Measurements from ENCODE around the gene NTNG2. TPM values are rescaled to one million over a fixed set of nuclear protein-coding genes. Genes with fewer than 3 reads are reported as not detected.
A peak's percentile ranks its signal among the peaks of the same experiment; 100 is the strongest.

NTNG2 gene
- polyA plus RNA-seq, 6 donors from 2014 or later = 0.35 to 4.0 (median 1.4) TPM

DNA sequence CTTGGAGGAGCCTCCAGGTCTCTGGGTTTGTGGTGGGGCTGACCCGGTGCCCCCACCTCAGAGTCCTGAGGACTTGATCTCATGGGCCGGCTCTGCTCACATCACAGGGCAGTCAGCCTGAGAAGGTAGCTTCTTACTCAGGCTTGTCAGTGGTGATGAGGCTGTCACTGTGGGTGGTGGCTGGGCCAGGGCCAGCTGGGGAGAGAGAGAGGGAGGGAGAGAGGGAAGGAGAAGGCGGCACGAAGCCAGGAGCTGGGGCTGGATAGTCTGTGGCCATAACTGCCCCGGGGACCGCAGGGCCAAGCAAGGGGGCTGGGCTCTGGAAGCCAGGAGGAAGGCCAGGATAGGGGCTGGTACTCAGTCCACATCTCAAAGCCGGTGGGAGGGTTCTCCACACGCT is 6.5 kb downstream of the NTNG2 start:
- H3K36me3 Mint-ChIP-seq = no peaks in the 10 kb centered on the region
- no peak overlapping the region for H3K4me3 Mint-ChIP-seq
- DNase-seq = no peak
- peaks cover 55 to 84% (median 80%) of the 10 kb centered on the region in 3 donors for H3K27me3 Mint-ChIP-seq
- H3K4me1 Mint-ChIP-seq = peaks cover 5% of the 10 kb centered on the region in 3 donors
- no peak for ATAC-seq (ENCODE audit: low read depth in 2 of 2)
- H3K27ac Mint-ChIP-seq = no peak overlapping the region
- H3K9me3 Mint-ChIP-seq = peaks cover 0 to under 1% (median 0%) of the 10 kb centered on the region in 7 donors

DNA sequence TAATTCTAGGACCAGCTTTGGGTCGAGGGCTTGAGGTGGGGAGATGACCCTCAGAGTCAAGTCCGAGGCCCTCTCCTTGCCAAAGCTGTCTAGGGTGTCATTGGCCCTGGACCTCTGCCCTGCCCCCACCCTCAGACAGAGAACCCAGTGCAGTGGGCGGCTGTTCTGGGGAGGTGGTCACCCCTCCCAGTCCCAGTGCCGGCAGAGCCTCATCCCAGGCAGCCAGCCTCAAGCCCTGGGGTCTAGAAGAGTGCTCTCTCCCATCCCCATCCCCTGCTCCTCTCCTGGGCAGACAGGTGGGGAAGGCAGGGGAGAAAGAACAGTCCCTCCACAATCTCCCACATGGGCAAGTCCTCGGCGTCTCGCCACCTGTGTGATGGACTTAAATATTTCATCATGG is 7.0 kb downstream of the NTNG2 start:
- no peak for DNase-seq
- Mint-ChIP-seq H3K4me3 (no peak overlapping the region), H3K27me3 (peaks cover 53 to 85% (median 82%) of the 10 kb centered on the region in 3 donors), H3K4me1 (peaks cover 5 to 8% (median 8%) of the 10 kb centered on the region in 3 donors), H3K36me3 (no peaks in the 10 kb centered on the region), H3K27ac (no peak overlapping the region), H3K9me3 (peaks cover 0 to 3% (median 0%) of the 10 kb centered on the region in 7 donors)
- ATAC-seq (ENCODE audit: low read depth in 2 of 2) = no peak

DNA sequence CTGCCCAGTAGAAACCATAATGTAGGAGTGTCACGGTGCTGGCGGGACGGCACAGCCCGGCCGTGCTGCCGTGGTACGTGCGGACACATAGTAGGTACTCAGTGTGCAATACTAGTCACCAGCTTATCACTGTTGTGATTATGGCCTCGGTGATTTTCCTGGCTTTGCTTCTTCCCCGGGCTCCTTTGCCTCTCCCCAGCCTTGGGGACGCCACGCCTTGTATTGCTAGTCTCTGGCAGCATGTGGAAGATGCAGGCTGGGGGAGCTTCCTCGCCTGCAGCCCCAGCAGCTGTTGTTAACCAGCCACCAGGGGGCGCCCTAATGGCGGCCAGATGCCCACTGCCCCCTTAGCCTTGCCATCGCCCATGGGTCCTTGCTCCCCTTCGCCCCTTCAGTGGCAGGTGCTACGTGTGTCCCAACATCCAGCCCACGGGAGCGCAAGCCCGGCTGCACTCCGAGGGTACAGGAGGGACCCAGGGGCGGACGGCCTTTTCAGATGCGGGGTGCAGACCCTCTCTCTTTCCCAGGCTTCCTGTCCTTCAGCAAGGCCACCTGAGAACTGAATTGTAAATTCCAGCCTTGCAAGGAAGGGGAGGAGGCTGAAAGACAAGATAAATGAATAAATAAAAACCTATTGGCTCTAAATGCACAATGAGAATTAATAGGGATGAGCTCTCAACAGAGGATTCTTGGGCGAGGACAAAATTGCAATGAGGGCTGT is 8.0 kb downstream of the NTNG2 start:
- Mint-ChIP-seq H3K9me3 (peaks cover 0 to 3% (median 0%) of the 10 kb centered on the region in 7 donors), H3K27ac (peak overlapping the region in 2 of 6 donors; percentile 64 to 72), H3K27me3 (peaks cover 46 to 79% (median 78%) of the 10 kb centered on the region in 3 donors), H3K4me1 (peaks cover 5 to 11% (median 7%) of the 10 kb centered on the region in 3 donors), H3K36me3 (no peaks in the 10 kb centered on the region), H3K4me3 (peak overlapping the region in 2 of 8 donors; percentile 33 to 42)
- DNase-seq (peak; percentile 50), ATAC-seq (ENCODE audit: low read depth in 2 of 2) (peak; percentile 72 to 74)

GRCh38 chr9:132171702-132172101 is 9.8 kb downstream of the NTNG2 start:
- H3K27ac Mint-ChIP-seq = peak overlapping the region in 1 of 6 donors; percentile 65
- peaks cover 5 to 14% (median 7%) of the 10 kb centered on the region in 3 donors for H3K4me1 Mint-ChIP-seq
- no peak for DNase-seq
- peaks cover 0 to 3% (median 0%) of the 10 kb centered on the region in 7 donors for H3K9me3 Mint-ChIP-seq
- H3K27me3 Mint-ChIP-seq = peaks cover 33 to 67% (median 65%) of the 10 kb centered on the region in 3 donors
- H3K4me3 Mint-ChIP-seq = peak overlapping the region in 1 of 8 donors; percentile 57
- H3K36me3 Mint-ChIP-seq = no peaks in the 10 kb centered on the region
- ATAC-seq (ENCODE audit: low read depth in 2 of 2) = no peak

DNA sequence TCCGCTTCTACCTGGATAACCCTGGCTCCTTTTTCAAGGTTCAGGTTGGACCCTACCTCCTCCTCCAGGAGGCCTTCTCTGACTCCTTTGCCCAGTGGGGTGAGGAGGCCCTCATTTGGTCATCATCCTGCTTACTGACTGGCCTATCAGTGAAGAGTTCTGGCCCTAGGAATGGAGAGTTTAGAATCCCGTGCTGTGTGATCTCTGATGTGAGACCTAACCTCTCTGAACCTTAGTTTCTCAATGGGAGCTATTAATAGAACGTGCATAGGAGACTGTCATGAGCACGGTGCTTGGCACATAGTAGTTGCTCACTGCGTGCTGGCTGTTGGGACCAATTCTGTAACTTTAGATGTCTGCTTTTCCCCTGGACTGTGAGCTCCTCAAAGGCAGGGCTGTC is 10.3 kb downstream of the NTNG2 start:
- no peak for ATAC-seq (ENCODE audit: low read depth in 2 of 2)
- Mint-ChIP-seq H3K27ac (no peak overlapping the region), H3K36me3 (no peaks in the 10 kb centered on the region), H3K27me3 (peaks cover 31 to 66% (median 64%) of the 10 kb centered on the region in 3 donors), H3K4me1 (peaks cover 5 to 14% (median 7%) of the 10 kb centered on the region in 3 donors), H3K4me3 (no peak overlapping the region), H3K9me3 (peaks cover 0 to 3% (median 0%) of the 10 kb centered on the region in 7 donors)
- no peak for DNase-seq

DNA sequence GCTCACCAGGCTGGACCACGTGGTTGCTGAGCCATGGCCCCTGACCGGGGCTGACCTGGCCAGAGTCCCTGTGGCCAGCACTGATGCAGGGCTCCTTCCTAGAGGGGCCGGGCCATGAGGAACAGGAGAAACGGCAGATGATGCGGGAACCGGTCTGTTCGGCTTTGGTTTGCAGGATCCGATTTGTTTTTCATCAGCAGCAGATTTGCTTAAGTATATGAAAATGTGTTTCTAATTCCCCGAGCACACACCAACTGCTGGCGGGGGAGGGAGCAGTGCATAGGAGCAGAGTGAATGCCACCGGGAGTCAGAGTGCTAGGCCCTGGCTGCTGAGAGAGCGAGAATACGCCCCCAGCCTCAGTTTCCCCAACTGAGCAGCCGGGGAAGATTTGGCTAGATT is 13.6 kb downstream of the NTNG2 start:
- H3K27ac Mint-ChIP-seq = no peak overlapping the region
- ATAC-seq (ENCODE audit: low read depth in 2 of 2) (no peak), DNase-seq (no peak)
- no peak overlapping the region for H3K4me3 Mint-ChIP-seq
- H3K4me1 Mint-ChIP-seq = peaks cover 0 to 14% (median 7%) of the 10 kb centered on the region in 3 donors
- peaks cover 0 to 3% (median 0%) of the 10 kb centered on the region in 7 donors for H3K9me3 Mint-ChIP-seq
- H3K36me3 Mint-ChIP-seq = no peaks in the 10 kb centered on the region
- peaks cover 17 to 58% (median 46%) of the 10 kb centered on the region in 3 donors for H3K27me3 Mint-ChIP-seq

DNA sequence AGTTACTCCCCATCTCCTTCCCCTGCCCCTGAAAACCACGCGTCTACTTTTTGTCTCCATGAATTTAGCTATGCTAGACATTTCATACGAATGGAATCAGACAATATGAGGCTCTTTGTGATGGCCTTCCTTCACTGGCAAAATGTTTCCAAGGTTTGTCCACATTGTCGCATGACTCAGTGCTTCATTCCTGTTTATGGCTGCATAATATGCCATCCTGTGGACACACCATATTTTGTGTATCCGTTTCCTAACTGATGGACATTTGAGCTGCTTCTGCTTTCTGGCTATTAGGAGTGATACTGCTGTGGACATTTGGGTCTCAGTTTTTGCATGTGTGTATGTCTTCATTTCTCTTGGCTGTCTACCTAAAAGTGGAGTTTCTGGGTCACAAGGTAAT is 14.5 kb downstream of the NTNG2 start:
- no peak for DNase-seq
- Mint-ChIP-seq H3K9me3 (peaks cover 0 to 3% (median 0%) of the 10 kb centered on the region in 7 donors), H3K4me1 (peaks cover 0 to 14% (median 7%) of the 10 kb centered on the region in 3 donors), H3K27ac (no peak overlapping the region), H3K36me3 (no peaks in the 10 kb centered on the region), H3K27me3 (peaks cover 19 to 62% (median 41%) of the 10 kb centered on the region in 3 donors), H3K4me3 (no peak overlapping the region)
- ATAC-seq (ENCODE audit: low read depth in 2 of 2) = no peak

DNA sequence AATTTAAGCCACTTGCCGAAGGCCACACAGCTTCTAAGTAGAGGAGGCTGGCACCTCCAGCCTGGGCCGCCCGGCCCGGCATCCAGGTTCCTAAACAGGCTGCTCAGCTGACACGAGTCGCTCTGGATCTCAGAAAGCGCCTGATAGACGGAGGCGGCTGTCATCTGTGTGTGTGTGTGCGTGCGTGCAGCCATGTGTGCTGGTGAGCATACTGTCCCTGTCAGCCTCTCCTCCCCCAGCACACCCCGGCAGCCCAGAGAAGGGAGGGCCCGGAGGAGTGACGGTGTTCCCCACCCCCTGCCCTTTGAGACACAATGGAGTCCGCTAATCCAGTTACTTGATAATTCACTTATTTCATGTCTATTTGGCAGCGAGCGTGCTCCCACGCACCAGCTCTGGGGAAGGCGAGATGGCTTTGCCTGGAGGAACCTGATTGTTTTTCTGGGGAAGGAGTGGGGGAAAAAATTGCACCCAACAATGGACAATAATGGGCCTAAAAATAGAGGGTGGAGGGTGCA is 20.0 kb downstream of the NTNG2 start:
- no peaks in the 10 kb centered on the region for H3K36me3 Mint-ChIP-seq
- no peak for ATAC-seq (ENCODE audit: low read depth in 2 of 2)
- H3K27me3 Mint-ChIP-seq = peaks cover 17 to 84% (median 50%) of the 10 kb centered on the region in 3 donors
- H3K4me3 Mint-ChIP-seq = no peak overlapping the region
- H3K4me1 Mint-ChIP-seq = peaks cover 5 to 8% (median 8%) of the 10 kb centered on the region in 3 donors
- no peaks in the 10 kb centered on the region for H3K9me3 Mint-ChIP-seq
- DNase-seq = no peak
- H3K27ac Mint-ChIP-seq = peak overlapping the region in 1 of 6 donors; percentile 67

GRCh38 chr9:132182314-132183091 is 20.6 kb downstream of the NTNG2 start:
- ATAC-seq (ENCODE audit: low read depth in 2 of 2) (no peak), DNase-seq (no peak)
- Mint-ChIP-seq H3K27ac (no peak overlapping the region), H3K9me3 (peaks cover 0 to 2% (median 0%) of the 10 kb centered on the region in 7 donors), H3K27me3 (peaks cover 21 to 87% (median 53%) of the 10 kb centered on the region in 3 donors), H3K36me3 (no peaks in the 10 kb centered on the region), H3K4me1 (peaks cover 5 to 8% (median 8%) of the 10 kb centered on the region in 3 donors), H3K4me3 (no peak overlapping the region)

DNA sequence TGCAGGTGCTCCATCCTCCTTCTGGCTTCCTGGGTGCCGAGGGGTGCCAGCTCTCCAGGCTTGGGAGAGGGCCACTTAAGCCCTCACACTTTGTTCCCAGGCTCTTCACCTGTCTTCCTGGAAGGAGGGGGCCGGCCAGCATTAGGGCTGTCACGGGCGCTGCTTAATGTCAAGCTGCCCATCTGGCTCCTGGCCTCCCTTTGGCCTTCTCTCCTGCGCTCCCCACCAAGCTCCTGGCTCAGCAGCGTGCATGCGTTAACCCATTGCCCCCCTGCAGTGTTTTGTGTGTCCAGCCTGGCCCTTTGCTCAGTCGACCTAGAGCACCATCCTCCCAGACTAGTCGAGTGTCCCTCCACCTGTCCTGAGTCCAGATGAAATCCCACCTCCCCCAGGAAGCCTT is 21.3 kb downstream of the NTNG2 start:
- DNase-seq (no peak), ATAC-seq (ENCODE audit: low read depth in 2 of 2) (no peak)
- Mint-ChIP-seq H3K36me3 (no peaks in the 10 kb centered on the region), H3K9me3 (peaks cover 0 to 2% (median 0%) of the 10 kb centered on the region in 7 donors), H3K27me3 (peaks cover 22 to 85% (median 52%) of the 10 kb centered on the region in 3 donors), H3K27ac (no peak overlapping the region), H3K4me3 (no peak overlapping the region), H3K4me1 (peaks cover 5 to 8% (median 8%) of the 10 kb centered on the region in 3 donors)

GRCh38 chr9:132183715-132184114 is 21.9 kb downstream of the NTNG2 start:
- no peak for DNase-seq

DNA sequence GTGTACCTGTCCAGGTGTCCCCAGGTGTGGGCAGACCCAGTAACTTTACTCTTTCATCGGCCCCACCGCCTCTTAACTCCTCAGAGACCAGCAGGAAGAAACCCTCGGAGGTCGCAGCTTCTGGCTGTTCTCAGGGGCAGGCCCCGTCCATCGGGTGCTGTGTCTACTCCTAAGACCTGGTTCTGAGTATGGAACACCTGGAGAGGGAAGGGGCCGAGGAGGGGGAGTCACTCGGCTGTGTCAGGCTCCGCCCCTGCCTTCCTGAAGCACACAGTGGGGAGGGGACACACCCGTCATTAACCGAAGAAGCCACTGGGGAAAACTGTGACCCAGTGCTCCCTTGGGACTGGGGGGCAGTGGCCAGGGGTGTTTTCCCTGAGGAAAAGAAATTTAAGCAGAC is 22.3 kb downstream of the NTNG2 start:
- Mint-ChIP-seq H3K9me3 (peaks cover 0 to 2% (median 0%) of the 10 kb centered on the region in 7 donors), H3K27ac (no peak overlapping the region), H3K36me3 (no peaks in the 10 kb centered on the region), H3K27me3 (peaks cover 22 to 80% (median 47%) of the 10 kb centered on the region in 3 donors), H3K4me3 (no peak overlapping the region), H3K4me1 (peaks cover 5 to 8% (median 8%) of the 10 kb centered on the region in 3 donors)
- ATAC-seq (ENCODE audit: low read depth in 2 of 2) (no peak), DNase-seq (no peak)

More at GRCh38 chr9:132183715-132184114, 21.9 kb downstream of the NTNG2 start:
- H3K36me3 Mint-ChIP-seq = no peaks in the 10 kb centered on the region
- peaks cover 22 to 83% (median 47%) of the 10 kb centered on the region in 3 donors for H3K27me3 Mint-ChIP-seq
- peak overlapping the region in 1 of 6 donors; percentile 16 for H3K27ac Mint-ChIP-seq
- peaks cover 5 to 8% (median 8%) of the 10 kb centered on the region in 3 donors for H3K4me1 Mint-ChIP-seq
- H3K9me3 Mint-ChIP-seq = peaks cover 0 to 2% (median 0%) of the 10 kb centered on the region in 7 donors
- H3K4me3 Mint-ChIP-seq = no peak overlapping the region
- no peak for ATAC-seq (ENCODE audit: low read depth in 2 of 2)

Data from naive B cell (primary cell).